Panc1 (cell line): Measurements from ENCODE around the gene ATRN. TPM values are rescaled to one million over a fixed set of nuclear protein-coding genes. Genes with fewer than 3 reads are reported as not detected.

ENCODE experiments used
- ATAC-seq: fragments of 200-7000 bp; cut with Tn5 transposase; 2 replicates; pipeline ENCODE4 v1.9.1; 2020; ENCODE audit warnings: mild to moderate bottlenecking, moderate library complexity
- BruUV-seq: library from RNA; stranded (reverse); fragments of 400-500 nt; replicated peaks from 2 replicates; lab custom pipeline; 2021; lab: Mats Ljungman, UMichigan
- CTCF ChIA-PET: fragments of 300-600 bp; sonication (Branson Sonifier 250); formaldehyde crosslinking; loops from one replicate; lab custom pipeline; 2022; ENCODE audit warnings: antibody characterized with exemption; lab: Charles Lee
- POLR2A ChIA-PET: fragments of 300-600 bp; sonication (Branson Sonifier 250); formaldehyde crosslinking; loops from one replicate; lab custom pipeline; 2022; ENCODE audit warnings: antibody characterized with exemption; lab: Charles Lee
- DNase-seq: peaks from one replicate; pipeline ENCODE4 v3.0.0-alpha.2; 2010; ENCODE audit warnings: low read depth, low spot score
- H3K27ac ChIP-seq: 2 replicates; pipeline ENCODE4 v1.5.1; 2011; ENCODE audit warnings: mild to moderate bottlenecking, low read length, inconsistent platforms
- H3K27me3 ChIP-seq: fragments of 200-500 bp; sonication (Bioruptor generic); 2 replicates; pipeline ENCODE4 v1.6.0; 2014; ENCODE audit warnings: low read length, inconsistent platforms; ENCODE audit not compliant: control insufficient read depth, insufficient read depth
- H3K36me3 ChIP-seq: fragments of 200-500 bp; sonication (Bioruptor generic); 2 replicates; pipeline ENCODE4 v1.5.1; 2014; ENCODE audit warnings: inconsistent platforms, mild to moderate bottlenecking, low read length, moderate library complexity; ENCODE audit not compliant: control insufficient read depth, insufficient read depth
- H3K4me1 ChIP-seq: 2 replicates; pipeline ENCODE4 v1.5.1; 2011; ENCODE audit warnings: inconsistent platforms, mild to moderate bottlenecking, low read length, moderate library complexity; ENCODE audit not compliant: control insufficient read depth, insufficient read depth
- H3K4me3 ChIP-seq, 2 experiments: 2 replicates each; pipeline ENCODE4 v1.5.1; 2011 to 2012; ENCODE audit warnings: low read depth in 2 of 2, low read length in 2 of 2, mild to moderate bottlenecking in 2 of 2, inconsistent platforms in 1 of 2, moderate library complexity in 1 of 2
- H3K9me3 ChIP-seq: fragments of 200-500 bp; sonication (Bioruptor generic); 2 replicates; pipeline ENCODE4 v1.5.1; 2014; ENCODE audit warnings: low read depth, mild to moderate bottlenecking, inconsistent platforms, low read length, moderate library complexity; ENCODE audit not compliant: control insufficient read depth, insufficient read depth
- CTCF ChIP-seq: fragments of 450-650 bp; IDR thresholded peaks from 2 replicates; pipeline ENCODE4 v1.5.1; 2017; ENCODE audit warnings: mild to moderate bottlenecking
- POLR2AphosphoS5 ChIP-seq: IDR thresholded peaks from 2 replicates; pipeline ENCODE4 v1.6.1; 2012; ENCODE audit warnings: mild to moderate bottlenecking, low read depth, low read length, moderate library complexity
- REST ChIP-seq, 2 experiments: IDR thresholded peaks; 2 replicates each; pipeline ENCODE4 v1.6.1; 2011 to 2012; ENCODE audit warnings: low read depth in 2 of 2, control low read depth in 1 of 2, low read length in 1 of 2, mild to moderate bottlenecking in 1 of 2, moderate library complexity in 1 of 2; ENCODE audit not compliant: insufficient read depth in 1 of 2
- SIN3A ChIP-seq: IDR thresholded peaks from 2 replicates; pipeline ENCODE4 v1.6.1; 2012; ENCODE audit warnings: low read depth, mild to moderate bottlenecking, low read length, moderate library complexity, borderline replicate concordance; ENCODE audit not compliant: insufficient read depth
- TCF7L2 ChIP-seq: IDR thresholded peaks from 2 replicates; pipeline ENCODE4 v1.6.1; 2011; ENCODE audit warnings: mild to moderate bottlenecking, low read depth, low read length, inconsistent platforms
- in situ Hi-C: cut with HindIII; loops from 2 replicates; pipeline ENCODE4 v1.10.0; 2016; ENCODE audit warnings: low sequenced_read_pairs, low pct_unique_long_range_greater_than_20kb
- intact Hi-C: fragments of 100-400 bp; cut with micrococcal nuclease; formaldehyde crosslinking; loops from one replicate; pipeline ENCODE4 v1.10.0; 2022; ENCODE audit not compliant: unreplicated experiment
- total RNA-seq: library from RNA; stranded (reverse); gene quantifications from one replicate; pipeline ENCODE4 v1.2.1, GENCODE V29; 2021; ENCODE audit not compliant: unreplicated experiment

ATRN gene
- total RNA-seq, 1 experiment from 2014 or later, result 33.8 TPM

DNA sequence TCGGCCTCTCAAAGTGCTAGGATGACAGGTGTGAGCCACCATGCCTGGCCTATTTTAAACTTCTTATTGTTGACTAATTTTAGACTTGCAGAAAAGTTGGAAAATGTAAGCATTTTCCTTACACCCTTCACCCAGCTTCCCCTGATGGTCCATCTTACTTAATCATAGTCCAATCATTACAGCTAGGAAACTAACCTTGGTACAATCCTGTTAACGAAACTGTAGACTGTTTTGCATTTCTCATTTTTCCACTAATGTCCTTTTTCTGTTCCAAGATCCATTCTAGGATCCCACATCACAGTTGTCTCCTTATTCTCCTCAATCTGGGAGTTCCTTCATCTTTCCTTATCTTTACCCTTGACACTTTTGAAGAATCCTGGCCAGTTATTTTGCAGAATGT is 193.0 kb downstream of the ATRN start:
- Histone ChIP-seq H3K27ac (no peak overlapping the region), H3K9me3 (no peaks in the 10 kb centered on the region), H3K4me1 (0 out of 2 replicates have a peak, but pooled peaks cover under 1% of the 10 kb centered on the region), H3K4me3 (no peak overlapping the region), H3K27me3 (peaks cover 8% of the 10 kb centered on the region; the same call in 1 of the 2 replicates), H3K36me3 (no peaks in the 10 kb centered on the region)
- DNase-seq (no peak), ATAC-seq (no peak)
- intact Hi-C loops, result no loop called here
- BruUV-seq, result no TSS peak
- CTCF ChIA-PET, result no interaction called here
- TF ChIP-seq SIN3A (no peak), REST (IDR thresholded peaks at IDR 0.05; ENCODE audit: insufficient read depth in 1 of 2, low read depth in 2 of 2, low read length in 1 of 2) (no peak), POLR2AphosphoS5 (no peak), CTCF (no peak), TCF7L2 (no peak)
- in situ Hi-C loops, result no loop called here
- POLR2A ChIA-PET, result no interaction called here

DNA sequence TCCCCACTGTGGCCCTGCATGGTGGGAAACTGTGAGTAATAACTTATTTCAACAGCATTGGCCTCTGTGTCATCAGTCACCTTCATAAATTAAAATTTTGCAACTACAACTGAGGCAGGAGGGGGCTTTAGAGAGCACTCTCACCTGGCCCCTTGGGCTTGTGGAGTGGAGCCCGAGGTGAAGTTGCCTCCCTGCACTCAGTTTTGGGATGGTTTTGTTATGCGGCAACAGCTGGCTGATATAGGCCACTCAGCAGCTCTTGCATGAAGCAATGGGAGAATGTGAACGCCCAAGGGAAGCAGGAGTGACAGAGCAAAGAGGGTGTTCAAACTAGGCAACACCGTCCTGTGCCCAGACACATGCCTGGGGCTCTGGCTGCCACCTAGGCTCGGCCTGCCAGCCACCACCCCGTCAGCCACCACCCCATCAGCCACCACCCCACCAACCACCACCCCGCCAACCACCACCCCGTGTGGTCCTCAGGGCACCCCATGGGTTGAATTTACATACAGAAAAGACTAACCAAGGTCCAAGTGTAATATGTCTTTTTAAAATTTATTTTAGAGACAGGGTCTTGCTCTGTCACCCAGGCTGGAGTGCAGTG is 196.7 kb downstream of the ATRN start:
- BruUV-seq, result no TSS peak
- CTCF ChIA-PET, result no interaction called here

More for the DNA sequence above, 196.7 kb downstream of the ATRN start:
- intact Hi-C loops, result no loop called here
- no peaks in the 10 kb centered on the region; the same call in 1 of the 2 replicates for H3K27me3 ChIP-seq
- H3K4me1 ChIP-seq, result no peaks in the 10 kb centered on the region; the same call in 1 of the 2 replicates
- in situ Hi-C loops, result no loop called here
- H3K36me3 ChIP-seq, result no peaks in the 10 kb centered on the region
- no peak overlapping the region for H3K27ac ChIP-seq
- ATAC-seq (no peak), DNase-seq (no peak)
- no peak overlapping the region for H3K4me3 ChIP-seq
- POLR2A ChIA-PET, result no interaction called here
- H3K9me3 ChIP-seq, result no peaks in the 10 kb centered on the region
- TF ChIP-seq SIN3A (no peak), TCF7L2 (no peak), CTCF (no peak), REST (IDR thresholded peaks at IDR 0.05; ENCODE audit: insufficient read depth in 1 of 2, low read depth in 2 of 2, low read length in 1 of 2) (no peak), POLR2AphosphoS5 (no peak)
